A673 (cell line): ENCODE results near the gene GAL3ST2.

Source experiments
- EZH2 ChIP-seq: fragments of 200-600 bp; sonication (generic); IDR thresholded peaks from 2 replicates; pipeline ENCODE4 v1.6.1; 2017; ENCODE audit warnings: borderline replicate concordance, low read depth, mild to moderate bottlenecking, mixed read lengths, antibody characterized with exemption, low read length; ENCODE audit not compliant: poor library complexity, severe bottlenecking
- TF ChIP-seq, protein P1 (sequence below): fragments of 300-800, 200-600 bp; sonication (generic); conservative IDR thresholded peaks from 2 replicates; pipeline ENCODE4 v1.5.1; 2017; ENCODE audit warnings: low read depth, mild to moderate bottlenecking, antibody characterized with exemption, low read length, moderate library complexity, mixed read lengths

DNA sequence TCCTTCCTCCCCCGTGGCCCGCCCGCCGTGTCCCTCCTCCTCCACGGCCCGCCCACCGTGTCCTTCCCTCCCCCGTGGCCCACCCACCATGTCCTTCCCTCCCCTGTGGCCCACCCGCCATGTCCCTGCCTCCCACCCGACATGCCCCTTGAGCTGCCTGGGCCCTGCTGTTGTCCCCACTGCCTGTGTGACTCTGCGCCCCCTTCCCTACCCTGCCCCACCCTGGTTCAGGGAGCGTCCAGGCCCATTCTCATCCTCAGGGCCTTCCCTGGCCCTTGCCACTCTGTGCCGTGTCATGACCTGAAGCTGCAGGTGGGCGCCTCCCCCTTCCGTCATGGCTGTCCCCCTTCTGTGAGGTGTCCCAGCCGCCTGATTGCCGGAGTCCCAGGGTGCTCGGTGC lies 21.5 kb upstream of the GAL3ST2 start:
- TF ChIP-seq, protein P1, sequence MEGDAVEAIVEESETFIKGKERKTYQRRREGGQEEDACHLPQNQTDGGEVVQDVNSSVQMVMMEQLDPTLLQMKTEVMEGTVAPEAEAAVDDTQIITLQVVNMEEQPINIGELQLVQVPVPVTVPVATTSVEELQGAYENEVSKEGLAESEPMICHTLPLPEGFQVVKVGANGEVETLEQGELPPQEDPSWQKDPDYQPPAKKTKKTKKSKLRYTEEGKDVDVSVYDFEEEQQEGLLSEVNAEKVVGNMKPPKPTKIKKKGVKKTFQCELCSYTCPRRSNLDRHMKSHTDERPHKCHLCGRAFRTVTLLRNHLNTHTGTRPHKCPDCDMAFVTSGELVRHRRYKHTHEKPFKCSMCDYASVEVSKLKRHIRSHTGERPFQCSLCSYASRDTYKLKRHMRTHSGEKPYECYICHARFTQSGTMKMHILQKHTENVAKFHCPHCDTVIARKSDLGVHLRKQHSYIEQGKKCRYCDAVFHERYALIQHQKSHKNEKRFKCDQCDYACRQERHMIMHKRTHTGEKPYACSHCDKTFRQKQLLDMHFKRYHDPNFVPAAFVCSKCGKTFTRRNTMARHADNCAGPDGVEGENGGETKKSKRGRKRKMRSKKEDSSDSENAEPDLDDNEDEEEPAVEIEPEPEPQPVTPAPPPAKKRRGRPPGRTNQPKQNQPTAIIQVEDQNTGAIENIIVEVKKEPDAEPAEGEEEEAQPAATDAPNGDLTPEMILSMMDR, result no peak
- TF ChIP-seq EZH2, result no peak
